Dedifferentiated amniotic fluid mesenchymal stem cell (primary cell): ENCODE results near the gene SPATA17.

Experiments used
- DNase-seq: peaks from one replicate; pipeline ENCODE4 v3.0.0-alpha.2; 2016; ENCODE audit errors: extremely low spot score

Gene SPATA17

GRCh38 chr1:217847643-217848042, 216.5 kb downstream of the SPATA17 start:
- no peak for DNase-seq

GRCh38 chr1:217856342-217857034, 225.3 kb downstream of the SPATA17 start:
- no peak for DNase-seq

DNA sequence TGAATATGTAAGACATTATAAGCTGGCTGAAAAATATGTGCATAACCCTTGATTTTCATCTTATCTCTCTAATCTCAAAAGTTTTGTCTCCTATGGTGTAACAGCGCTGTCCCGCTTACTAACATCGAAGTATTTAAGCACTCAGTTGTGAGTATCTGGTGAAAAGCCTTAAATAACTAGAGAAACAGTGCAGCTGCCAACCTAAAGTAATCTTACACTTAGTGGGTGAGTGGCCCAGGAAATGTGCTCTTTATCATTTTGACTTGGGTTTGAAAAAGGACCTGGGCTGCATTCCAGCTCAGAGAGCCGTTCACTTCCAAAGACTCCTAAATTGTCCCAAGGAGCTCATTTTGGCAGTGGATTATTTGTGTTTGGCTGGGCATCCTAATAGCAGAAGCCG, 225.9 kb downstream of the SPATA17 start:
- DNase-seq: no peak

DNA sequence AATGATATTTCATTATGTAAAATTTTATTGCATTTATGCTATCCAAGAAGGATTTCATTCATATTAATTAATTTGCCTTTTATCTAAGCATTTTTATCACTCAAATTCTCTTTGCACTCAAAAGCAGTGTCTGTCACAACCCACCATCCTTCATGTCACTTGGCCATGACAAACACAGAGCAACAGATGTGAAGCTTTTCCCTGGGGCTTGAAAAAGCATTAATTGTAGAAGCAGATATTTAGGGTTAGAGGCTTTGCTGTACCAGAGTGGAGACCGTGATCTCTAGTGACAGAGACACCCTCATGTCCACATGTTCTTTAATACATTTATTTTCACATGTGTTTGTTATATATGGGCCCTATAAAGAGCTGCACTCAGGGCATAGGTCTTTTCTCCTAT, 230.5 kb downstream of the SPATA17 start:
- no peak for DNase-seq

- DNase-seq: no peak
These were observed 236.4 kb downstream of the SPATA17 start for GRCh38 chr1:217867446-217867995.

DNA sequence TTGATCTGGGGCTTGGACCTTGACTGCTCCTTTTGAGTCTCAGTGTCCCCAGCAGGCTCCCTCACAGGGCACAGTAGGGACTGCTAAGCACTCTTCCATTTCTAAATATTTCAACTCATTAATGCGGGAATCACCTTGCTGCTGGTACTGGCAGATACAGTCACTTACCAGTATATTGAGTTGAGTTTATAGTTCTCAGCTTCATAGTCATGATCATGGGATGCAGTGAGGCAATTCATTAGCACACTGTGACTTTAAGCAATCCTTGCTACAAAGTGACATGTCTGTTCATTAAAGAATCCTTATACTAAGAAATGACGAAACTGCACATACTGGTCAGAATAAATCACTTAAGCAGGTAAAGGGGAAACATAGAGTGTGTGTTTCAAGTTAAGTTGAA, 240.8 kb downstream of the SPATA17 start:
- DNase-seq: no peak

- DNase-seq: no peak
These were observed 244.1 kb downstream of the SPATA17 start for GRCh38 chr1:217875229-217875628.

- DNase-seq: no peak
These were observed 245.3 kb downstream of the SPATA17 start for GRCh38 chr1:217876401-217876800.

GRCh38 chr1:217876896-217877295, 245.8 kb downstream of the SPATA17 start:
- no peak for DNase-seq

DNA sequence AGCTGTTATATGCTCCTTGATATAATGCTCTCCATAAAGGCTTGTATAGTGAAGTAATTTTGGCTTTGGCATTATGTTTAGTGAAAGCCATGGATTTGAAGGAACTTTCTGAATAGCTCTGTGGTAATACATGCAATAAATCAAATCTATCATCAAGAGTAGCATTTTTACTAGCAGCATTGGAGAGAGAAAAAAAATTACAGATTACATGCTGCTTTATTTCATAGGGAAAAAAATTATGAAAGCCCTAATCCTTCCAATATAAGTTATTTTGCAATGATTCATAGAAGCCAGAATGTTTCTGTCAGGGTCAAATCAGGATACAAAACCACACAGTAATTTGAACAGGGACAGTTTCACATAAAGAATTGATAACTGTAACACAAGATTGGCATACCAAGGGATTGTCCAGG, 250.0 kb downstream of the SPATA17 start:
- peak; percentile 46 for DNase-seq

DNA sequence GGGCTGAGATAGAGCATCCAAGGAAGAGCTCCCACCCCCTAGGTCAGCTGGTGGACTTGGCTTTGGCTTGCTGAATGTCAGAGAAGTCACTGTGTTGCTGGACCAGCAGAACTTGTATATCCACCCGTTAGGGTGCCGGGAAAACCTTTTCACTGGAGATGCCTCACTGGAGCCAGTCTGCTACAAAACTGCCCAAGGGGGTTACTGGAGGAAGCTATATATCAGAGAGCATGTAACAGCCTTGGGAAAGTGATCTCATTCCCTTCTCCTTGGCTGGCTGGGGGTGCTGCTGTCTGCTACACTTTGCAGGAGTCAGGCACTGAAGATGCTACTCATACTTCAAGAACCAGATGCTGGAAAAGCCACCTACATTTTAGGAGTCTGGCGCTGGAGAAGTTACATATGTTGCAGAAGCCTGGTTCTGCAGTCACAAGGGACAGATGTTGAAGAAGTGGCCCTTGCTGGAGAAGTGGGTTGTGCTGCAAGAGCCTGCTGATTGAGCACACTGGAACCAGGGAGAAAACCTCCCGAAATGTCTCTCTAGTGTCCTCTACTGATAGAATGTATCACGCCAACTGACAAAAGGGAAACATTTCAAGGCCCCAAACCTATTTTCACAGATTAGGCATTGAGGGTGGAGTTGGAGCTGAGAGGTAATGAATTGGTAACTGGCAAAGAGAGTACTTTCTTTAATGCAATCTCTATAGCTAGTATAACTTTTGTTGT, 250.6 kb downstream of the SPATA17 start:
- peak; percentile 27 for DNase-seq

DNA sequence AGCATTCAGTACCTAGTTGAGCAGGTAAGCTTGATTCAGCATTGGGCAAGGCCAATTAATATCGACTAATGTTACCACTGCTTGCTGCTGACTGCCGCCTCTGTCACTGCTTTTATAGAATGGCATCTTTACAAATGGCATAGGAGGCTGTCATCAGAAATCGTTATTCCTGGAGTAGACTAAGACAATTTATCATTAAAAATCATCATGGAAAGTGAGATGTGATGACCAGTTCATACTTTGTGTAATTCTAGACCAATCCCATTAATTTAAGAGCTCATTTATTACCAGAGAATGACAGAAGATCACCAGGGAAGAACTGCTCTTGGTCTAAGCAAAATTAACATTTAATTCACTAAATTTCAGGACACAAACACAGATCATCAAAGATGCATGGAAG, 254.0 kb downstream of the SPATA17 start:
- no peak for DNase-seq

DNA sequence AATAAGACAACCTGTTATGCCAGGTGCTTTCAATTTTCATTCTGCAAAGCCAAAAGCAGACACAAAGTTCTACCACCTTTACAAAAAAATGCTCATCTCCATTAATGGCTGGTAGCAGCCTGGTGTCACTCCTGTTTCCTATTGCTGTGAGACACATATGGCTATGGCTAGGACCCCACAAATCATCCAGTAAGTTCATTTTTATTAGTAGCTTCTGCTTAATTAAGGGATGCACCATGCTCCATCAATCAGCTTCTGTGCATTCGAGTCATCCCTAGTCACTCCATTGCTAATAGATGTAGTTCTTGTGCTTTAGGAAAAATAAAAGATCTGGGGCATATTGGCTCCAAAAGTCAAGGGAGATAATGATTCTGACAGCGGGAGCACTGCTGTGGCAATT, 257.2 kb downstream of the SPATA17 start:
- DNase-seq: no peak

DNA sequence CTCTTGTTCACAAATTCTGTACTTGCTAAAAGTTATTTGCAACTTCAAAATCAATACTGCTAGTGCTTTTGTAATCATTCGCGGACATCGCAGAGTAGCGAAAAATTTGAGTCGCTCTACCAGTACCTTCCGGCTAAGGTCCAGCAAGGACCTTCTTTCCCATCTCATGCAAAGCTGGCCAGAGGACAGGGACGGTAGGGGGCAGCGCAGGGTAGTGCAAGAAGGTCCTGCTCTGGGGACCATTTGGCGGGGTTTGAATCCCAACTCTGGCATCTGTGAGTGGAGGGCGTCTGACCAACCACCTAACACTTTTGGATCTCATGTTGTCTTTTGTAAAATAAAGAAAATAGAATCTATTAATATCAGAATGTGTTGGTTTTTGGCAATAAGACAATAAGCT, 258.3 kb downstream of the SPATA17 start:
- DNase-seq: no peak

DNA sequence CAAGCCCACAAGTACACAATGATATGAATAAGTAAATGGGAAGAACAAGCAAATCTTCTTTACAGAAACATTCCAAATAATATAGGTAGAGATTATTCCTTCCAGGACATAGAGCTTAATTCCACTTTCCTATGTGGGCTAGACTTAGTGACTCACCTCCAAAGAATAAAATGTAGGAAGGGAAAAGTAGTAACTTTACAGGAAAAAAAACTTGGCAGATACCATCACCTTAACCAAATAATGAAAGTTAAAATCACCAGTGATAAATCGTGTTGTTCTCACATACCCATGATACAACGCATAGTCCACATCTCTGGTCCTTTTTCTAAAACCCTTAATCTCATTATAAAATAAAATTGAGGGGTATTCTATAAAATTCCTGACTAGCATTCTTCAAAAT, 260.8 kb downstream of the SPATA17 start:
- DNase-seq: no peak

GRCh38 chr1:217892750-217893149, 261.6 kb downstream of the SPATA17 start:
- no peak for DNase-seq

DNA sequence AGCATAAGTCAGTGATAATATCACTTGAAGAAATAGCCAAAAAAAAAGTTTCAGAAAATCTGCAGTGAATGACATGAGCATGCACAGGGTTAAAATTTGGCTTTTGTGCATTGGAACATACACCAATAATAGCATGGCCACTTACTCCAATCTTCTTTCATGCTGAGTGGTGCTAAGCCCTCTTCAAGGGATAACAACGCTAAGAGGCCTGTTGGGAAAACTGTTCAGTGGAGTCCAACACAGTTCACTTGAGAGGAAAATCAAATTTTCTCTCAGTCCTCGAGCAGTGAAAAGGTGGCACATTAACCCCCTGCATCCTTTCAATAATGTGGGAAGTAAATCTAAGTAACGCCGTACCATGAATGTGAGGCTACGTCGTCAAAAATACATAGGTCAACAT, 264.7 kb downstream of the SPATA17 start:
- DNase-seq: no peak

GRCh38 chr1:217896490-217896889, 265.3 kb downstream of the SPATA17 start:
- no peak for DNase-seq

GRCh38 chr1:217897100-217897499, 266.0 kb downstream of the SPATA17 start:
- no peak for DNase-seq

DNA sequence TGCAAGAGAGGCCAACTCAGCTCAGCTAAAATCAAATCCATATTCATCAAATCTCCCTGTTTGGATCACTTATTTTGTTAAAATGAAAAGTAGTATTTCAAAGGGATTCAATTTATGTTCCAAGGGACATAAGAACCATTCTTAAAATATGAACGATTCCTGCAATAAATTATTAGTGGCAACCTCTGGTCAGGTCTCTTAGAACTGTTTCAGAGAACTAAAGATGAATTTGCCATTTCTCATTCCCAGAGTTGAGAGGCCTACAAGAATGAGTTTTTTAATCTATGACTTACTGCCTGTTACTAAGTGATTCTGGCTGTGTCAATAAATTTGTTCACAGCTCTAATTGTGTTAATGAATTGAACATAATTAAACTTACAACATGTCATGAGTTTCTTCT, 268.5 kb downstream of the SPATA17 start:
- DNase-seq: no peak

- DNase-seq: no peak
These were observed 276.4 kb downstream of the SPATA17 start for GRCh38 chr1:217907504-217907903.

GRCh38 chr1:217910203-217910602, 279.1 kb downstream of the SPATA17 start:
- DNase-seq: no peak

- no peak for DNase-seq
These were observed 279.7 kb downstream of the SPATA17 start for GRCh38 chr1:217910791-217911320.
